D341Med (cell line): ENCODE data around the gene FLYWCH2.
A peak's percentile ranks its signal among the peaks of the same experiment; 100 is the strongest.
"Not testable (repeated sequence)": the region's sequence is repeated elsewhere in the genome, so short reads cannot be mapped to it uniquely, and the experiment has no call there.

Experiments used
- DNase-seq: peaks from one replicate; pipeline ENCODE4 v3.0.0; 2012; ENCODE audit warnings: low spot score

The FLYWCH2 gene

DNA sequence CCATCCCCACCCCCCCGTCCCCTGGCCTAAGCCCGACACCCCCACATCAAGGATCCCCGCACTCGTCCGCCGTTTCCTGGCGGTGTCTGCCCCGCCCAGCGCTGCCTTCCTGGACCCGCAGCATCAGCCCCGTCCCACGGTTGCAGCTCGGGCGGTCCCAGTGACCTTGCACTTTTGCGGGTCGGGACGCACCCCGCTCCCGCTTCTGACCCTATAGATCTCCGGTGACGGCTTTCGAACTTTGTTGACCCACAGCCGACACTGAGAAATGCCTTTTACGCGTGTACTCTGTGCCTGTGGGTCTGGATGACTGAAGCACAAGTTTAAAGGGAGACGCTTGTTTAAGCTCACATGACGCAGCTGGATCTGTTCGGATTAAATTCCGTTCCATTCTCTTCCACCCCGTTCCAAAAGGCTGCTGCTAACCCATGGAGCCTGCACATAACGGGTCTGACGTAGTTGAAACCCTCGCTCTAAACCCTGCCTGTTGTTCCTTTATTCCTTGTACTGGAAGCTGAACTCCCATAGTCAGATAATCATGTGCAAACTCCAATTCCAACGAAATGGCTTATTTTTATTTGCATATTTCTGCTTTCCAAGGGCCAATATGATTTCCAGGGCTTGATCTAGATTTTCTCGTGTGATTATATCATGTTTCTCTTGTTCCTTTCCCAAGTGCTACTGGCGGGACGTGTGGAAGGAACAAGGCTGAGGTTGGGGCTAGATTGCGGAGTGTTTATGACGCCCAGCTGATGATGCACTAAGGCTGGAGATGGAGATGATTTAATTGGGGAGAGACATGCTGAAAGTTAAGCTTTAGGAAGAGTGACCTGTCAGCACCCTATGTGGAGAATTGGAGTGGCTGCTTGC is 29.6 kb downstream of the FLYWCH2 start:
- peak; percentile 60 for DNase-seq

DNA sequence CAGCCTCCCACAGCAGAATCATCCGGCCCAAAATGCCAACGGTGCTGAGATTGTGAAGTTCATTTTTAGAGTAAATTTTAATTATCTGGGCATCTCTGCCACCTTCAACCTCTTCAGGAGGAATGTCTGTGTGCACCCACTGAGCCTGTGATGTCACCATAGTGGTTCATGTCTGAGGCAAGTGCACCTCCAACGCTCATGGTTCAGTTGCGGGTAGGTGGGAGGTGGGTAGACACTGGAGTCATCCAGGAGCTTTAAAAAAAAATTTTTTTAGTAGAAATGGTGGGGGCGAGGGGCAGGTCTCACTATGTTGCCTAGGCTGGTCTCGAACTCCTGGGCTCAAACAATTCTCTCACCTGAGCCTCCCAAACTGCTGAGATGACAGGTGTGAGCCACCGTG is 30.6 kb downstream of the FLYWCH2 start:
- DNase-seq, result no peak

DNA sequence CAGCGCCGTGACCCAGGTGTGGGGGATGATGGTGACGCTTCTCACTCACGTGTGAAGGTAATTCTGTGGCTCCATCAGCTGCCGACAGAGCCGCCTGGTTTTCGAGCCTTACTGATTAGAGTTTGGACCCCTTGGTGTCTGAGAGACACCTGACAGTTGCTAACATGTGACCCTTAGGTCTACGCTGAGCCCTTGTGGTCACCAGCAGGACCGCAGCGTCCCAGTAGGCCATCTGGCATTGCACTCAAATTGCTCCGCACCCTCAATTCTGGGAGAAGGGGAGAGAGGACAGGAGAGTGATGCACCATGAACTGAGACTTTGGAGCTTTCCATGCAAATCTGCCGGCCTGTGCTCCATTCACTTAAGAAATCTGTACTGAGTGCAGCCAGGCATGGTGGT is 31.2 kb downstream of the FLYWCH2 start:
- DNase-seq, result no peak

DNA sequence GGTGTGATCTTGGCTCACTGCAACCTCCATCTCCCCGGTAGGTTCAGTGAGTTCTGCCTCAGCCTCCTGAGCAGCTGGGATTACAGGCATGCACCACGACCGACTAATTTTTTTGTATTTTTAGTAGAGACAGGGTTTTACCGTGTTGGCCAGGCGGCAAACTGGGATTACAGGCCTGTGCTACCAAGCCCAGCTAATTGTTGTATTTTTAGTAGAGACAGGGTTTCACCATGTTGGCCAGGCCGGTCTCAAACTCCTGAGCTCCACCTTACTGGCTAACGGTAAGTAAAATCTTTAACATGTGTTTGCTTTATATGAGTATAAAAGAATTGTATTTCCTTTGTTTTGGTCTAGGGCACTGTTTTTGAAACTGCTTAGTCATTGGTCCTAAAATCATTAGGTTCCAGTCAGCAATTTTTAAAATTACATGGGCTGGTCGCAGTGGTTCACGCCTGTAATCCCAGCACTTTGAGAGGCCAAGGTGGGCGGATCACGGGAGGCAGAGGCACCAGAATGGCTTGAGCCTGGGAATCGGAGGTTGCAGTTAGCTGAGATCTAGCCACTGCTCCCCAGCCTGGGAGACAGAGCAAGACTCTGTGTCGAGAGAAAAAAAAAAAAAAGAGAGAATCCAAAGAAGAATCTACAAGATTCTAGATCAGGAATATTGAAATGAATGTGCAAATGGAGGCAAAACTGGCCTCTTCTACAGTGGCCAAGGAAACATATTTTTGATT is 32.3 kb downstream of the FLYWCH2 start:
- DNase-seq, result no peak

DNA sequence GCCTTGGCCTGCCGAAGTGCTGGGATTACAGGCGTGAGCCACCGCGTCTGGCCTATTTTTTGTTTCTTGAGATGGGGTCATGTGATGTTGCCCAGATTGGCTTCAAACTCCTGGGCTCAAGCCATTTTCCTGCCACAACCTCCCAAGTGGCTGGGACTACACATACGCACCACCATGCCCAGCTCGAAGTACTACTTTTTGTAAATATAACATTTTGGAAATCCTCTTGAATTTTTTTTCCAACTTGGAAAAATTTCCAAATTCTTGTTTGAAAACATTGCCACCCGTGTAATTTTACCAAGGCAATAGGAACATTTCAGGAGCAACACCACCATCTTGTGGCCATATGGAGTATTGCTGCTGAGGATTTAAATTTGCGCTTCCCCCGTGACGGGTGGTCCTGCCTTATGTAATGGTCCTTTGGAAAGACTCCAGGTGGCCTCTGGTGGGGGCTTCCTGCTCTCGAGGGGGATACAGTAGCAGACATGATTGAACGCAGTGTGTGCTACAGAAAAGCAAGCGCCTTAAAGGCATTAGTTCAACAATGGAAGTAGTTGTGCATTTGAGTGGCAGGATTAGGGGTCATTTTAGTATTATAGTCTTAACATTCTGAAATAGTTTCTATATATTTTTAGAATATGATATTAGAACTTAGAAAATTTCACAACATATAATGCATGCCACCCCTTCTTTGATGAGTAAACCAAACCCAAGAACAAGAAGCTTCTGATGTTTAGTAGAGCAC is 36.7 kb downstream of the FLYWCH2 start:
- peak; percentile 72 for DNase-seq

DNA sequence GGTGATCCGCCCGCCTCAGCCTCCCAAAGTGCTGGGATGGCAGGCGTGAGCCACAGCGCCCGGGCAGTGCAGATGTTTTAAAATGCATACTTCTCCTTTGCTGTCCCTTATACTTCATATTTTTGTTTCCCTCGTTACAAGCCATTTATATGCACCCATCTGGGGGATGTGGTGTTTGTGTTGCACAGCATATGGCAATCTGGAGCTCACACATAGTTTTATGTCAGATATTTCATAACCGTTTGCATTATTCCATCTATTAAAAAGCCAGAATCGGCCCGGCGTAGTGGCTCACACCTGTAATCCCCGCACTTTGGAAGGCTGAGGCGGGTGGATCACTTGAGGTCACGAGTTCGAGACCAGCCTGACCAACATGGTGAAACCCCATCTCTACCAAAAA is 40.5 kb downstream of the FLYWCH2 start:
- no peak for DNase-seq

DNA sequence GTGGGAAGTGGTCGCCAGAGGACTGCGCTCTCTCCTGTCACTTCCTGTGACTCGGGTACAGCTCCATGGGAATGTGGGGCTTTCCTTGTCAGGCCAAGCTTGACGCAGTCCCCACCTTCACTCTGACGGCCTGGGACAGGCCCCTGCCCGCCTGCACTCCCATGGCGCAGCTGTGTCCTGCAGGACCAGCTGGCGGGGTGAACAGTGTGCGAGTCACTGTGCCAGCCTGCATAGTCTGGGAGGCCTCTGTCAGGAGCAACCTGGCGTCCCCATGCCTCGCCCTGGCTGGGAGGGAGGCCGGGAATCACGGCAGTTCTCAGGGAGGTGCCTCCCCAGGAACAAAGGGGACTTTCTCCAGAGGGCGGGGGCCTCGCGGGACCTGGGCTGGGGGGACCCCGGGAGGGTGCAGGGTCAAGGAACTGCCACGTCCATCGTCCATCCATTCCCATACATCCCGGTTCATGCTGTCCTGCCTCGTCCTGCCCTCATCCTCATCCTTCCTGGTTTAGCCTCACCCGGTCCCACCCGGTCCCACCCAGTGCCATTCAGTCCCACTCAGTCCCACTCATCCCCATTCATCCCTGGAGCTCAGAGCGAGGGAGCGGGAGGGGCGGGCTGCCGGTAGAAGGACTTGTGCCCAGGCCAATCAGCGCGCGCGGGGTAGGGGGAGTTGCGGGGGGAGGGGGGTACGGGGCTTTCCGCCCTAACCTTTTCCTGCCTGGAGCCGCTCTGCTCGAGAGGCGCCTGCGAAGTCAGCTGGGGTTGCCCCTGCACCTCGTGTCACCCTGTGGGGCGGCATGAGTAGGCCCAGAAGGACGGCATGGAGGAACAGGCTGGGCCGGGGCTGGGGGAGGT is 42.1 kb downstream of the FLYWCH2 start:
- DNase-seq, result no peak

DNA sequence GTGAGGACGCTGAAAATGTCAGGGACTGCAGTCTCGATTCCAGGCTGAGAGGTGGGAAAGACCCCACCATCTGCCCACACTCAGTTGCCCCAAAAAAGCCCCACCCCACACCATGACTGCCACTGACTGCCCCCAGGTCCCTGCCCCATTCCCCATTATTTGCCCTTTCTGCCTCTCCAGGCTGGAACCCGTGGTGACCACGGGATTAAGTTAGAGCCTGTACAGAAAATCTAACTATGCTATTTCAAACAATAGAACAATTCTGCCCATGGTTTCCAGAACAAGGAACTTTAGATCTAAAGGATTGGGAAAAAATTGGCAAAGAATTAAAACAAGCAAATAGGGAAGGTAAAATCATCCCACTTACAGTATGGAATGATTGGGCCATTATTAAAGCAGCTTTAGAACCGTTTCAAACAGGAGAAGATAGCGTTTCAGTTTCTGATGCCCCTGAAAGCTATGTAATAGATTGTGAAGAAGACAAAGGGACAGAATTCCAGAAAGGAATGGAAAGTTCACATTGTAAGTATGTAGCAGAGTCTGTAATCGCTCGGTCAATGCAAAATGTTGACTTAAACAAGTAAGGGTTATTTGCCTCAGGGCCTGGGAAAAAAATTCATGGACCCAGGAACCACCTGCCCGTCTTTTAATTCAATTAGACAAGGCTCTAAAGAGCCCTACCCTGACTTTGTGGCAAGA is 43.1 kb downstream of the FLYWCH2 start:
- DNase-seq, result no peak

DNA sequence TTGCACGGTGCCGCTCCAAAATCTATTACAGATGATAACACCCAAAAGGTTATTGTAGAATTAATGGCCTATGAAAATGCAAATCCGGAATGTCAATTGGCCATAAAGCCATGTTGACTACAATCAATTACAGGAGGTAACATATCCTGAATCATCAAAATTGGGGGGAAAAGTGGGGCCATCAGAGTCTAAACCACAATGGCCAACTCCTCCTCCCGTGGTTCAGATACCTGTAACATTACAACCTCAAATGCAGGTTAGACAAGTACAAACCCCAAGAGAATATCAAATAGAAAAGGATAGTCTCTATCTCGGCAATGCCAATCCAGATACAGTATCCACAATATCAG is 43.6 kb downstream of the FLYWCH2 start:
- no peak for DNase-seq

DNA sequence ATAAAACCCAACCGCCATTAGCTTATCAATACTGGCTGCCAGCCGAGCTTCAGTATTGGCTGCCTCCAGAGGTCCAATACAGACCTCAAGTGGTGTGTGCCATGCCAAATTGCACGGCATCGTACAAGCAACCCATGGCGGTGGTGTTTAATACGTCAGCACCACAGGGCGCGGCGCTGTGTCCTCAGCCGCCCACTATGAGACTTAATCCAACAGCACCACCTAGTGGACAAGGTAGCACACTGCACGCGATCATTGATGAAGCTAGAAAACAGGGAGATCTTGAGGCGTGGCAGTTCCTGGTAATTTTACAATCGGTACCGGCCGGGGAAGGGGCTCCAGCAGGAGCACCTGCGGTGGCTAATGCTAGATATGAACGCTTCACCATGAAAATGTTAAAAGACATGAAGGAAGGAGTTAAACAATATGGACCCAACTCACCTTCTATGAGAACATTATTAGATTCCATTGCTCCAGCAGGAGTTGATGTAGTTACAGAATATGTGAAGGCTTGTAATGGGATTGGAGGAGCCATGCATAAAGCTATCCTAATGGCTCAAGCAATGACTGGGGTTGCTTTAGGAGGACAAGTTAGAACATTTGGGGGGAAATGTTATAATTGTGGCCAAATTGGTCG is 44.1 kb downstream of the FLYWCH2 start:
- peak; percentile 86 for DNase-seq

DNA sequence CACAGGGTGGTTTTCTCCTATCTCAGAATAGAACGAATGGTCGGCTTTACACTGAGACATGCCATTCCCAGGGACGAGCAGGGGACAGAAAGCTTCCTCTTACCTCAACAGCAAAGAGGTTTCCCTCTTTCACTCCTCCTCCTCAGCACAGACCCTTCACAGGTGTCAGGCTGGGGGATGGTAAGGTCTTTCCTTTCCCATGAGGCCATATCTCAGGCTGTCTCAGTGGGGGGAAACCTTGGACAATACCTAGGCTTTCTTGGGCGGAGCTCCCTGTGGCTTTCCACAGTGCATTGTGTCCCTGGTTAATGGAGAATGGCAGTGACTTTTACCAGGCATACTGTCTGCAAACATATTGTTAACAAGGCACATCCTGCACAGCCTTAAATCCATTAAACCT is 45.1 kb downstream of the FLYWCH2 start:
- not testable (repeated sequence) for DNase-seq

DNA sequence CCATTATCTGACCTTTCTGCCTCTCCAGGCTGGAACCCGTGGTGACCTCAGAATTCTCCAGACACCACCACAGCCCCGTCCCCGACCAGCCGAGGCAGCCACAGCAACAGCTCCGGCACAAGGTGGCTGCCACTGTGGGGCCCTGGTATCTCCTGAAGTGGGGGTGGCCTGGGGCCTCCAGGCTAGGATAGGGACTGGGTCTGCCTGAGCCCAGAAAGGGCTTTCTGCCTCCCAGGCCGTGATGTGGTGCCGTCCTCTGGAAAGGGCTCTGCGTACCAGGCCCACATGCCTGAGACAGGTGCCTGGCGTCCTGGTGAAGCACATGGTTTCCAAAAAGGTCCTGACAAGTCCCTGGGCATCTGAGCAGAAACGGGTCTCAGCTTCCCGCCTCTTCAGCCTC is 45.8 kb downstream of the FLYWCH2 start:
- DNase-seq, result no peak

DNA sequence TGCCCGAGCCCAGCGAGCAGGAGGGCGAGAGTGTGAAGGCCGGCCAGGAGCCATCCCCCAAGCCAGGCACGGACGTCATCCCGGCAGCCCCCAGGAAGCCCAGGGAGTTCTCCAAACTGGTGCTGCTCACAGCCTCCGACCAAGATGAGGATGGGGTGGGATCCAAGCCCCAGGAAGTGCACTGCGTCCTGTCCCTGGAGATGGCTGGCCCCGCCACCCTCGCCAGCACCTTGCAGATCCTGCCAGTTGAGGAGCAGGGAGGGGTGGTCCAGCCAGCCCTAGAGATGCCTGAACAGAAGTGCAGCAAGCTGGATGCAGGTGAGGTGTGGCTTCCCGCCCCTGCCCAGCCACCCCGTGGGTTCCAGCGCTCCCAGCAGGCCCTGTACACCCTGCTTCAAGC is 46.7 kb downstream of the FLYWCH2 start:
- no peak for DNase-seq

DNA sequence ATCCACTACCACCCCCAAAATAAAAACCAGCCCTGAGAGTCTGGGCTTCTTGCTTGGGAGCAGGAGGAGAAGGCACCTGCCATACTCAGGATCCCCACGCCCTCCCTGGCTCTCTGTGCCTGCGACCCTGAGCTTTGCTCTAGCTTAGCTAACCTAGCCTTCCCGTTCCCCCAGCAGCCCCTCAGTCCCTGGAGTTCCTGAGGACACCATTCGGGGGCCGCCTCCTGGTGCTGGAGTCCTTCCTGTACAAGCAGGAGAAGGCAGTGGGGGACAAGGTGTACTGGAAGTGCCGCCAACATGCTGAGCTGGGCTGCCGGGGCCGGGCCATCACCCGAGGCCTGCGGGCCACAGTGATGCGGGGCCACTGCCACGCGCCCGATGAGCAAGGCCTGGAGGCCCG is 47.2 kb downstream of the FLYWCH2 start:
- no peak for DNase-seq

DNA sequence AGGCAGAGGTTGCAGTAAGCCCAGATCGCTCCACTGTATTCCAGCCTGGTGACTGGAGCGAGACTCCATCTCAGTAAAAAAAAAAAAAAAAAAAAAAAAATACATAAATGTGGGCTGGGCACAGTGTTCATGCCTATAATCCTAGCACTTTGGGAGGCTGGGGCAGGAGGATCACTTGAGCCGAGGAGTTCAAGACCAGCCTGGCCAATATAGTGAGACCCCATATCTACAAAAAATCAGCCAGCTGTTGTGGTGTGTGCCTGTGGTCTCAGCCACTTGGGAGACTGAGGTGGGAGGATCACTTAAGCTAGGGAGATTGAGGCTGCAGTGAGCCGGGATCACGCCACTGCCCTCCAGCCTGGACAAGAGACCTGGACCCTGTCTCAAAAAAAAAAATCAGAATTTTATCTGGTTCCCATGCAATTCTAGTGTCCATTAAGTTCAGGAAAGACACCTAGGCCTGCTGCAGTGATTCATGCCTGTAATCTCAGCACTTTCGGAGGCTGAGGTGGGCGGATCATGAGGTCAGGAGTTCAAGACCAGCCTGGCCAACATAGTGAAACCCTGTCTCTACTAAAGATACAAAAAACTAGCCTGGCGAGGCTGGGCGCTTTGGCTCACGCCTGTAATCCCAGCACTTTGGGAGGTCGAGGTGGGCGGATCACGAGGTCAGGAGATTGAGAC is 48.4 kb downstream of the FLYWCH2 start:
- not testable (repeated sequence) for DNase-seq

DNA sequence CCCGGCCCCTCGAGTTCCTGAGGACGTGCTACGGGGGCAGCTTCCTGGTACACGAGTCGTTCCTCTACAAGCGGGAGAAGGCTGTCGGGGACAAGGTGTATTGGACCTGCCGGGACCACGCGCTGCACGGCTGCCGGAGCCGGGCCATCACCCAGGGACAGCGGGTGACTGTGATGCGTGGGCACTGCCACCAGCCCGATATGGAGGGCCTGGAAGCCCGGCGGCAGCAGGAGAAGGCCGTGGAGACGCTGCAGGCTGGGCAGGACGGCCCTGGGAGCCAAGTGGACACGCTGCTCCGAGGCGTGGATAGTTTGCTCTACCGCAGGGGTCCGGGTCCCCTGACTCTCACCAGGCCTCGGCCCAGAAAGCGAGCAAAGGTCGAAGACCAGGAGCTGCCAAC is 50.1 kb downstream of the FLYWCH2 start:
- DNase-seq, result no peak

DNA sequence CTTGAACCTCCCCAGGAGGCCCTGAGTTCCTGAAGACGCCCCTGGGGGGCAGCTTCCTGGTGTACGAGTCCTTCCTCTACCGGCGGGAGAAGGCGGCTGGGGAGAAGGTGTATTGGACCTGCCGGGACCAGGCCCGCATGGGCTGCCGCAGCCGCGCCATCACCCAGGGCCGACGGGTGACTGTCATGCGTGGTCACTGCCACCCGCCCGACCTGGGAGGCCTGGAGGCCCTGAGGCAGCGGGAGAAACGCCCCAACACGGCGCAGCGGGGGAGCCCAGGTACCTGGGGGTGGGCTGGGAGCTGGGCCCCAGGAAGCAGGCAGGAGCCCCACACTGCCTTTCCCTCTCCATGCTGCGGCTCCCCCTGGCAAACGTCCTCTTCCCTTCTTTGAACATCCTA is 50.7 kb downstream of the FLYWCH2 start:
- no peak for DNase-seq

DNA sequence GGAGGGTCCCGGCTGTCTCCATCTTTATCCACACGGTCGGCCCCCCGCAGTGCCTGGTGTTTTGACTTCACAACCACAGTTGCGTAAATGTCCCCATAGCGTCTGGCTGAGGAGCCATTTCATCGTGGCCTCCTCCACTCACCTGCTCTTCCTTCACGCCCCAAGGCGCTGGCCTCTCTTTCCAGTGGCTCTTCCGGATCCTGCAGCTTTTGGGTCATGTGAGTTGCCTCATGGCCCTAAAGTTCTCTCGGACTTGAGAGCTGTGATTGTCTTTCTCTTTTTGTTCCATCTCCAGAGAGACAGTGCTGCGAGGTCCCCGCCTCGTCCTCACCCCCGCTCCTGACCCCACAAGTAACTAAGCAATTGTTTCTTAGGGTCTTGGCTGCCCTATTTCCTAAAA is 51.4 kb downstream of the FLYWCH2 start:
- no peak for DNase-seq

DNA sequence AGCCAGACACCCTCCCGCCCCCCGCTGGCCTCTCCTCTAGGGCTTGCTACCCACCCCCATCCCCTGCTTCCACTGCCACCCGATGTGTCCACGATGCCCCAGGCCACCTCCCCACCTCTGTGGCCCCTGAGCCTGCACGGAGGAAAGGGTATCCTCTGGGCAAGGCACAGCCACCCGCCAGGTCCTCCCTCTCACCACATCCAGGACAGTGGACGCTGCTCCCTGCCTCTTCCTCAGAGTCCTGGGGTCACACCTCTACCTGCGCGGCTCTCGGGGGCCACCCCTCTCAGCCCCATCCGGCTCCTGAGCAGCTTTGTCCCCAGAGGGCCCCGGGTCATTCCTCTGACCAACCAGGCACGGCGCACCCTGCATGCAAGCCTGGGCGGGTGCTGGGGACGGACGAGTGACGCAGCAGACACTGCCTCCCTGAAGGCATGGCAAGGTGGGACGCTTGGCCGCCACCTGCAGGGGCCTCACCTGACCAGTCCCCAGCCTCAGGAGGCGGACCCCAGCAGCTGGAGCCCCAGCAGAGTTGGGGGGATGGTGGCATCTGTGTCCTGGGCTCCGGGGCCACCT is 53.5 kb downstream of the FLYWCH2 start:
- DNase-seq, result no peak

DNA sequence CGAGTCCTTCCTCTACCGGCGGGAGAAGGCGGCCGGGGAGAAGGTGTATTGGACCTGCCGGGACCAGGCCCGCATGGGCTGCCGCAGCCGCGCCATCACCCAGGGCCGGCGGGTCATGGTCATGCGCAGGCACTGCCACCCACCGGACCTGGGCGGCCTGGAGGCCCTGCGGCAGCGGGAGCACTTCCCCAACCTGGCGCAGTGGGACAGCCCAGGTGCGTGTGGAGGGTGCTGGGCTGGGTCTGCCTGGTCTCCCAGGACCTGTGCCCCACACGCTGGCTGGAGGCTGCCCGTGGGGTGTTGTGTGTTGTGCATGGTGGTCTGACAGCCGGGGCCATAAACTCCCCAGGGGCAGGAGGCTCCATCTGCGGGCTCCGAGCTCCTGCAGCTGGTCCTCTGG is 54.2 kb downstream of the FLYWCH2 start:
- DNase-seq, result no peak
